Measurements from ENCODE around the gene SRPK3. TPM values are rescaled to one million over a fixed set of nuclear protein-coding genes. Genes with fewer than 3 reads are reported as not detected.
"Not testable (repeated sequence)": the region's sequence is repeated elsewhere in the genome, so short reads cannot be mapped to it uniquely, and the experiment has no call there.

Gene SRPK3
- total RNA-seq, 1 donor from 2014 or later = not detected

- peak overlapping the region; percentile 67 for H3K4me3 Mint-ChIP-seq (ENCODE audit: low read depth)
- intact Hi-C loops (cut with micrococcal nuclease) = no loop called here
- H3K27ac Mint-ChIP-seq = peak overlapping the region; percentile 81
- no peak for DNase-seq (ENCODE audit: low spot score)
- peaks cover 12% of the 10 kb centered on the region for H3K4me1 Mint-ChIP-seq (ENCODE audit: low read depth)
- H3K9me3 Mint-ChIP-seq = no peaks in the 10 kb centered on the region
- H3K36me3 Mint-ChIP-seq (ENCODE audit: low read depth) = no peaks in the 10 kb centered on the region
- no peaks in the 10 kb centered on the region for H3K27me3 Mint-ChIP-seq (ENCODE audit: low read depth)
Observed at GRCh38 chrX:153740631-153741222, 40.1 kb upstream of the SRPK3 start.

DNA sequence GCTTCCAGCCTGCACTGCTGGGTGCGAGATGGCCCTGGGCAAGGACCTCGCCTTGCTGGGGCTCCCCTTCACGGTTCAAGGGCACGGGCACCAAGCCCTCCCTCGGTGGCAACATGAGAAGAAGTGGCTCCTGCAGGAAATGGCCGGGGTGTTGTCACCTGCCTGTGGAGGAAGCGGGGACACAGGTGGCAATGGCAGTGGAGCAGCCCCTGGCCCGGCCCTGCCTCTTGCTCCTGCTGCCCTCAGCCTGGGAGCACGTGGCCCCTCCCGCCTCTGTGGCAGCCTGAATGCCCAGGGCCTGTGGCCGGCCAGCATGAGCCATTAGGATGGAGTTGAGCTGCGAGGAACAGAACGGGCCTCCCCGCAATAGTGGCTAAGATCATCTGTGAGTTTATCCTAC is 39.4 kb upstream of the SRPK3 start:
- peaks cover 3% of the 10 kb centered on the region for H3K27me3 Mint-ChIP-seq (ENCODE audit: low read depth)
- peak overlapping the region; percentile 62 for H3K27ac Mint-ChIP-seq
- intact Hi-C loops (cut with micrococcal nuclease) = no loop called here
- H3K9me3 Mint-ChIP-seq = no peaks in the 10 kb centered on the region
- H3K4me3 Mint-ChIP-seq (ENCODE audit: low read depth) = peak overlapping the region; percentile 39
- H3K36me3 Mint-ChIP-seq (ENCODE audit: low read depth) = no peaks in the 10 kb centered on the region
- H3K4me1 Mint-ChIP-seq (ENCODE audit: low read depth) = peaks cover 11% of the 10 kb centered on the region
- DNase-seq (ENCODE audit: low spot score) = no peak

- H3K27ac Mint-ChIP-seq; H3K4me3 Mint-ChIP-seq (ENCODE audit: low read depth); H3K36me3 Mint-ChIP-seq (ENCODE audit: low read depth); DNase-seq (ENCODE audit: low spot score); intact Hi-C loops (cut with micrococcal nuclease); H3K9me3 Mint-ChIP-seq; H3K27me3 Mint-ChIP-seq (ENCODE audit: low read depth): not testable (repeated sequence)
- peaks cover 11% of the 10 kb centered on the region for H3K4me1 Mint-ChIP-seq (ENCODE audit: low read depth)
Observed at GRCh38 chrX:153742111-153742510, 38.7 kb upstream of the SRPK3 start.

GRCh38 chrX:153742796-153743467 is 37.9 kb upstream of the SRPK3 start:
- DNase-seq (ENCODE audit: low spot score); H3K27me3 Mint-ChIP-seq (ENCODE audit: low read depth); H3K9me3 Mint-ChIP-seq; intact Hi-C loops (cut with micrococcal nuclease); H3K36me3 Mint-ChIP-seq (ENCODE audit: low read depth); H3K4me3 Mint-ChIP-seq (ENCODE audit: low read depth); H3K27ac Mint-ChIP-seq: not testable (repeated sequence)
- H3K4me1 Mint-ChIP-seq (ENCODE audit: low read depth) = peaks cover 11% of the 10 kb centered on the region

GRCh38 chrX:153743468-153744209 is 37.2 kb upstream of the SRPK3 start:
- H3K4me3 Mint-ChIP-seq (ENCODE audit: low read depth); H3K9me3 Mint-ChIP-seq; H3K27ac Mint-ChIP-seq; H3K27me3 Mint-ChIP-seq (ENCODE audit: low read depth); intact Hi-C loops (cut with micrococcal nuclease); H3K36me3 Mint-ChIP-seq (ENCODE audit: low read depth); DNase-seq (ENCODE audit: low spot score): not testable (repeated sequence)
- peaks cover 11% of the 10 kb centered on the region for H3K4me1 Mint-ChIP-seq (ENCODE audit: low read depth)

DNA sequence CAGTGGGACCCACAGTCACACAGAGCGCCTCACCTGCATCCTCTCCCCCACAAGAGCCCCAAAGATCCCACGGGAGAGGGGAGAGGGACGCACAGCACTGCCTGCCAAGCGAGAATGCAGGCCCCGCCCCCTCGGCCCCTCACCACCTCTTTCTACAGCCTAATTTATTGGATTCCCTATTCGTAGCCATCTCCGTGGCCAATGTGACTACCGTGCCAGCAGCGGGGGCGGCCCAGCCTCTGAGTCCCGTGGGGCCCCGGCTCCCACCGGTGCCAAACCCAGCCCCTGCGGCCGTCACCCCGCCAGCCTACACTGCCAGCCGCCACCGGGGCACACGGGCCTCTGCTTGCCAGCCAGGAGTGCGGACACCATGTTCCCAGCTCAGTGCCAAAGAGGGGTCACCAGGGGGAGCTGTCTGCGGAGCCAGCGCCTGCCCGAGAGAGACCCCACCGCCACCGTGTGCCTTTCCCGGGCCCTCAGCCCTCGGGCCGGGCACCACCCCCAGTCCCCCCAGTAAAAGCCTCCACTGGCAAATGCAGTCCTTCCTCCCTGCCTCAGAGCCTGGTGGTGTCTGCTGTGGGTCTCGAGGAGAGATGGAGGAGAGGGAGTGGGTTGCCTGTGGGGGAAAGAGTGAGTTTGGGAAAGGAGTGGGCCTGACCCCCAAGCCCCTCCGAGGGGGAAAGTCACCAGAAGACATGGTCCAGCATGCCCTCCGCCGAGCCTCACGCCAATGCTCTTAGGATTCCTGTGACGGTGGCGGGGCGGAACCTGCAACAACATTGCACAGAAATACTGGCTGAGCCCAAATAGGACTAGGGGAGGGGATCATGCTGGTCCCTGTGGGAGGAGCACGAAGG is 36.4 kb upstream of the SRPK3 start:
- Mint-ChIP-seq H3K4me1 (ENCODE audit: low read depth) (peaks cover 11% of the 10 kb centered on the region), H3K27ac (no peak overlapping the region), H3K27me3 (ENCODE audit: low read depth) (peaks cover 6% of the 10 kb centered on the region), H3K36me3 (ENCODE audit: low read depth) (no peaks in the 10 kb centered on the region), H3K9me3 (no peaks in the 10 kb centered on the region), H3K4me3 (ENCODE audit: low read depth) (no peak overlapping the region)
- DNase-seq (ENCODE audit: low spot score) = no peak
- intact Hi-C loops (cut with micrococcal nuclease) = no loop called here

GRCh38 chrX:153745067-153745433 is 35.8 kb upstream of the SRPK3 start:
- H3K36me3 Mint-ChIP-seq (ENCODE audit: low read depth); H3K27ac Mint-ChIP-seq; DNase-seq (ENCODE audit: low spot score); intact Hi-C loops (cut with micrococcal nuclease); H3K4me3 Mint-ChIP-seq (ENCODE audit: low read depth); H3K9me3 Mint-ChIP-seq: not testable (repeated sequence)
- Mint-ChIP-seq H3K27me3 (ENCODE audit: low read depth) (peaks cover 12% of the 10 kb centered on the region), H3K4me1 (ENCODE audit: low read depth) (peaks cover 10% of the 10 kb centered on the region)

- DNase-seq (ENCODE audit: low spot score) = no peak
- intact Hi-C loops (cut with micrococcal nuclease) = no loop called here
- Mint-ChIP-seq H3K4me3 (ENCODE audit: low read depth) (no peak overlapping the region), H3K4me1 (ENCODE audit: low read depth) (peaks cover under 1% of the 10 kb centered on the region), H3K27ac (no peak overlapping the region), H3K9me3 (no peaks in the 10 kb centered on the region), H3K36me3 (ENCODE audit: low read depth) (no peaks in the 10 kb centered on the region), H3K27me3 (ENCODE audit: low read depth) (peaks cover 13% of the 10 kb centered on the region)
Observed at GRCh38 chrX:153746359-153746758, 34.5 kb upstream of the SRPK3 start.

- DNase-seq (ENCODE audit: low spot score); intact Hi-C loops (cut with micrococcal nuclease); H3K4me3 Mint-ChIP-seq (ENCODE audit: low read depth); H3K4me1 Mint-ChIP-seq (ENCODE audit: low read depth); H3K27ac Mint-ChIP-seq; H3K9me3 Mint-ChIP-seq; H3K36me3 Mint-ChIP-seq (ENCODE audit: low read depth): not testable (repeated sequence)
- H3K27me3 Mint-ChIP-seq (ENCODE audit: low read depth) = peaks cover 13% of the 10 kb centered on the region
Observed at GRCh38 chrX:153746991-153747390, 33.9 kb upstream of the SRPK3 start.

DNA sequence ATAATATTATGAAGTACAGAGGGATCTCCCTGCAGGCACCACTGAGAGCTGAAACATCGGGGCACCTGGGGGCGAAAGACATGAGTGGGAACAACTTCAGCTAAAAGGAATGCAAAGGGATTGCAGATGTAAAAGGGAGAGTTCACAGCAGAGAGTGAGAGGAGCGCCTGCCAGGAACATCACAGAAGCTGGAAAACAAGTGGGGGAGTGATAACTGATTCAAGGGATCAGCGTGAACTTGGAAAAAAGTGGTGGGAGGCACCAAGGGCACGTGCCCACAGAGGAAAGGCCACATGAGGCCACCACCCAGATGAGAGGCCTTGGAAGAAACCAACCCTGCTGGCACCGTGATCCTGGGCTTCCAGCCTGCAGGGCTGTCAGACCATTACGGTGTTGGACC is 31.8 kb upstream of the SRPK3 start:
- H3K4me3 Mint-ChIP-seq (ENCODE audit: low read depth) = not testable (repeated sequence)

GRCh38 chrX:153750127-153750774 is 30.6 kb upstream of the SRPK3 start:
- Mint-ChIP-seq H3K36me3 (ENCODE audit: low read depth) (no peaks in the 10 kb centered on the region), H3K9me3 (no peaks in the 10 kb centered on the region), H3K27me3 (ENCODE audit: low read depth) (peaks cover 13% of the 10 kb centered on the region), H3K4me3 (ENCODE audit: low read depth) (no peak overlapping the region), H3K27ac (no peak overlapping the region), H3K4me1 (ENCODE audit: low read depth) (peaks cover 2% of the 10 kb centered on the region)
- intact Hi-C loops (cut with micrococcal nuclease) = no loop called here
- DNase-seq (ENCODE audit: low spot score) = no peak

More for the DNA sequence above, 31.8 kb upstream of the SRPK3 start:
- H3K27me3 Mint-ChIP-seq (ENCODE audit: low read depth) = peaks cover 13% of the 10 kb centered on the region
- H3K27ac Mint-ChIP-seq; intact Hi-C loops (cut with micrococcal nuclease); DNase-seq (ENCODE audit: low spot score); H3K4me1 Mint-ChIP-seq (ENCODE audit: low read depth); H3K9me3 Mint-ChIP-seq; H3K36me3 Mint-ChIP-seq (ENCODE audit: low read depth): not testable (repeated sequence)

- Mint-ChIP-seq H3K4me1 (ENCODE audit: low read depth) (peaks cover 2% of the 10 kb centered on the region), H3K27me3 (ENCODE audit: low read depth) (peaks cover 7% of the 10 kb centered on the region), H3K36me3 (ENCODE audit: low read depth) (no peaks in the 10 kb centered on the region), H3K4me3 (ENCODE audit: low read depth) (no peak overlapping the region), H3K27ac (no peak overlapping the region), H3K9me3 (no peaks in the 10 kb centered on the region)
- no peak for DNase-seq (ENCODE audit: low spot score)
- intact Hi-C loops (cut with micrococcal nuclease) = no loop called here
Observed at GRCh38 chrX:153755136-153755535, 25.7 kb upstream of the SRPK3 start.
